ENCODE data around the gene GUCY2D.

- TF ChIP-seq CTCF (IDR thresholded peaks at IDR 0.05; ENCODE audit: low read length) (no peak), EZH2 (IDR thresholded peaks at IDR 0.05; ENCODE audit: borderline replicate concordance, low read length) (no peak)
These were observed 45.8 kb downstream of the GUCY2D start for GRCh38 chr17:8048236-8048635.
